B cell (primary cell): ENCODE data around the gene SLC25A38.
"Not testable (repeated sequence)": the region's sequence is repeated elsewhere in the genome, so short reads cannot be mapped to it uniquely, and the experiment has no call there.

Experiments
- CTCF ChIP-seq: fragments of 200-600 bp; IDR thresholded peaks from one replicate; pipeline ENCODE4 v1.8.0; 2022; ENCODE audit warnings: antibody characterized with exemption, mild to moderate bottlenecking
- EZH2 ChIP-seq: IDR thresholded peaks from 2 replicates; pipeline ENCODE4 v1.6.1; 2012; ENCODE audit warnings: borderline replicate concordance, low read depth, mild to moderate bottlenecking, moderate library complexity, low read length; ENCODE audit not compliant: insufficient read depth, poor library complexity, severe bottlenecking

- not testable (repeated sequence) for TF ChIP-seq EZH2, CTCF
These were observed 33.8 kb downstream of the SLC25A38 start for GRCh38 chr3:39416998-39417397.
